B cell (primary cell): ENCODE data around the gene TMEM42. TPM values are rescaled to one million over a fixed set of nuclear protein-coding genes. Genes with fewer than 3 reads are reported as not detected.

Experiments
- ATAC-seq: fragments of 200-7000 bp; cut with Tn5 transposase; one replicate; pipeline ENCODE4 v1.10.0; 2021; ENCODE audit warnings: low read depth, mild to moderate bottlenecking, moderate number of reproducible peaks, moderate library complexity
- CTCF ChIA-PET: fragments of 350-600 bp; sonication (Branson Sonifier 250); formaldehyde crosslinking; loops from one replicate; lab custom pipeline; 2021; ENCODE audit warnings: antibody characterized with exemption, inconsistent platforms; lab: Charles Lee
- POLR2A ChIA-PET: fragments of 350-600 bp; sonication (Branson Sonifier 250); formaldehyde crosslinking; loops from one replicate; lab custom pipeline; 2021; ENCODE audit warnings: antibody characterized with exemption; lab: Charles Lee
- DNase-seq: peaks from one replicate; pipeline ENCODE4 v3.0.0; 2013
- H2AFZ ChIP-seq: 2 replicates; pipeline ENCODE4 v1.6.1; 2012; ENCODE audit warnings: mild to moderate bottlenecking, low read depth, low read length; ENCODE audit not compliant: insufficient read depth, poor library complexity, severe bottlenecking
- H3K27ac ChIP-seq, 2 donors: 1 replicate in 1 of 2; 2 replicates in 1 of 2; pipeline ENCODE4 v1.5.1; 2012 to 2013; ENCODE audit warnings: low read length in 2 of 2, mild to moderate bottlenecking in 2 of 2, moderate library complexity in 1 of 2
- H3K27me3 ChIP-seq, 4 experiments: fragments of 200-600 bp in 1 of 4; sonication (generic) in 1 of 4; replicated peaks in 1 of 4; 1 replicate in 2 of 4; 2 replicates in 2 of 4; pipeline versions ENCODE4 v1.6.1 to v1.7.0; 2013 to 2016; ENCODE audit warnings: low read length in 3 of 4, mild to moderate bottlenecking in 2 of 4, mixed read lengths in 1 of 4, moderate library complexity in 1 of 4; ENCODE audit not compliant: insufficient read depth in 4 of 4, control insufficient read depth in 3 of 4; ENCODE audit errors: control extremely low read depth in 1 of 4
- H3K36me3 ChIP-seq, 2 experiments: replicated peaks in 1 of 2; 1 replicate in 1 of 2; 2 replicates in 1 of 2; pipeline versions ENCODE4 v1.6.1 to v1.7.1; 2013; ENCODE audit warnings: low read length in 1 of 2; ENCODE audit not compliant: insufficient read depth in 2 of 2, control insufficient read depth in 1 of 2; ENCODE audit errors: control extremely low read depth in 1 of 2, extremely low read depth in 1 of 2
- H3K4me1 ChIP-seq, 2 donors: fragments of 200-600 bp in 1 of 2; sonication (generic) in 1 of 2; 1 replicate in 1 of 2; 2 replicates in 1 of 2; pipeline versions ENCODE4 v1.5.1 to v1.6.1; 2013 to 2017; ENCODE audit warnings: low read length in 2 of 2; ENCODE audit not compliant: control insufficient read depth in 2 of 2, insufficient read depth in 2 of 2
- H3K4me2 ChIP-seq: replicated peaks from 2 replicates; pipeline ENCODE3; 2012; ENCODE audit warnings: mild to moderate bottlenecking, low read depth, low read length; ENCODE audit not compliant: poor library complexity, severe bottlenecking
- H3K4me3 ChIP-seq, 5 experiments: fragments of 200-600 bp in 1 of 5; sonication (generic) in 1 of 5; 1 replicate in 3 of 5; 2 replicates in 2 of 5; pipeline versions ENCODE4 v1.5.1 to v1.7.0; 2011 to 2016; ENCODE audit warnings: low read length in 4 of 5, mild to moderate bottlenecking in 4 of 5, low read depth in 2 of 5, control low read depth in 1 of 5, moderate library complexity in 1 of 5; ENCODE audit not compliant: insufficient read depth in 1 of 5; ENCODE audit errors: control extremely low read depth in 1 of 5, extremely low read depth in 1 of 5
- H3K79me2 ChIP-seq: fragments of 200-600 bp; sonication (generic); one replicate; pipeline ENCODE4 v1.6.0; 2016; ENCODE audit warnings: low read length; ENCODE audit not compliant: control insufficient read depth, insufficient read depth
- H3K9ac ChIP-seq: fragments of 200-600 bp; sonication (generic); 2 replicates; pipeline ENCODE4 v1.6.1; 2017; ENCODE audit warnings: mild to moderate bottlenecking, low read length, moderate library complexity
- H3K9me3 ChIP-seq, 3 donors: one replicate each; pipeline versions ENCODE4 v1.6.1 to v1.7.1; 2013; ENCODE audit warnings: low read length in 2 of 3; ENCODE audit not compliant: control insufficient read depth in 2 of 3, insufficient read depth in 1 of 3; ENCODE audit errors: control extremely low read depth in 1 of 3
- H4K20me1 ChIP-seq: 2 replicates; pipeline ENCODE4 v1.6.0; 2012; ENCODE audit warnings: mild to moderate bottlenecking, low read length; ENCODE audit not compliant: insufficient read depth, control insufficient read depth, poor library complexity, severe bottlenecking
- H3K27ac Mint-ChIP-seq: one replicate; pipeline ENCODE4 v1.8.0; 2021; ENCODE audit warnings: mixed read lengths
- H3K27me3 Mint-ChIP-seq: one replicate; pipeline ENCODE4 v1.8.0; 2021; ENCODE audit warnings: mixed read lengths
- H3K4me1 Mint-ChIP-seq: one replicate; pipeline ENCODE4 v1.8.0; 2021; ENCODE audit warnings: mixed read lengths
- H3K4me3 Mint-ChIP-seq: one replicate; pipeline ENCODE4 v1.8.0; 2021; ENCODE audit warnings: mixed read lengths
- H3K9me3 Mint-ChIP-seq: one replicate; pipeline ENCODE4 v1.8.0; 2022; ENCODE audit warnings: mixed read lengths; ENCODE audit not compliant: insufficient read depth
- EZH2 ChIP-seq: IDR thresholded peaks from 2 replicates; pipeline ENCODE4 v1.6.1; 2012; ENCODE audit warnings: borderline replicate concordance, low read depth, mild to moderate bottlenecking, moderate library complexity, low read length; ENCODE audit not compliant: insufficient read depth, poor library complexity, severe bottlenecking
- WGBS: methylation state at CpG from one replicate; pipeline ENCODE4 v1.1.5; 2013; ENCODE audit warnings: missing lambda C conversion rate; ENCODE audit not compliant: insufficient coverage; 5-methylcytosine and 5-hydroxymethylcytosine counted together
- intact Hi-C: fragments of 100-400 bp; cut with micrococcal nuclease; formaldehyde crosslinking; loops from one replicate; pipeline ENCODE4 v1.10.0; 2022
- polyA plus RNA-seq: library from polyadenylated mRNA; depleted of rRNA; stranded (reverse); fragments of >200 nt; gene quantifications from 2 replicates; pipeline ENCODE4 v1.2.3, GENCODE V29; 2012
- total RNA-seq, 2 donors: library from RNA; stranded (reverse); fragments of 120-200 nt in 1 of 2; gene quantifications; 1 replicate in 1 of 2; 2 replicates in 1 of 2; pipeline versions ENCODE4 v1.2.3 to v1.2.4, GENCODE V29; 2013 to 2022
- TF ChIP-seq, protein P1 (sequence below): fragments of 200-600 bp; IDR thresholded peaks from one replicate; pipeline ENCODE4 v1.8.0; 2022; ENCODE audit warnings: antibody characterized with exemption, mild to moderate bottlenecking

Gene TMEM42
- total and polyA plus RNA-seq, 2 donors (not counting 1 experiment from before 2014, with no cell fraction given): 22.6 to 32.4 TPM

DNA sequence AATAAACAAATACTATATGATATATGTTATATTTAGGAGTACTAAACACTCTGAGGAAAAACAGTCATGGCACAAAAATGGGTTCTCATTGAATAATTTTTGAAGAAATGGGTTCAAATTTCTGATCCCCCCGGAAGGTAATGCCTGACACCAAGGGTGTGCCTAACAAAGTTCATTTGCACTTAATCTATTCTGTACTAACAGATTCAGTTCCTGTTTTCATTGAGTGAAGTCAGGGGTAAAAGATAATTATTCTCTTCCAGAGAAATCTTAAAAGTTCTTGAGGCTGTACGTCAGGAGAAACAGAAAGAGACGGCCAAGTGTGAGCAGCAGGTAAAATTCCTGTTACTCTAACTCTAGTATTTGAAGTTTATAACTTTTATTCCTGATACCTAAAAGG lies 34.5 kb upstream of the TMEM42 start:
- H4K20me1 ChIP-seq: no peaks in the 10 kb centered on the region
- no peak overlapping the region for H3K9ac ChIP-seq
- Mint-ChIP-seq H3K4me3 (no peak overlapping the region), H3K4me1 (peaks cover 7% of the 10 kb centered on the region), H3K27ac (no peak overlapping the region), H3K9me3 (no peaks in the 10 kb centered on the region), H3K27me3 (no peaks in the 10 kb centered on the region)
- WGBS: no CpG with 5 or more reads among the region's 3 CpGs
- H3K4me3 ChIP-seq: no peak overlapping the region
- H3K9me3 ChIP-seq: no peaks in the 10 kb centered on the region
- peak overlapping the region; percentile 18 for H2AFZ ChIP-seq
- ChIA-PET POLR2A (no interaction called here), CTCF (no interaction called here)
- ATAC-seq: no peak
- H3K27me3 ChIP-seq: no peaks in the 10 kb centered on the region
- intact Hi-C loops: no loop called here
- H3K79me2 ChIP-seq: no peaks in the 10 kb centered on the region
- H3K4me2 ChIP-seq: no peak overlapping the region
- H3K4me1 ChIP-seq: peaks cover 0 to 4% of the 10 kb centered on the region in 2 donors
- no peak for DNase-seq
- no peak for TF ChIP-seq EZH2
- TF ChIP-seq, protein P1, sequence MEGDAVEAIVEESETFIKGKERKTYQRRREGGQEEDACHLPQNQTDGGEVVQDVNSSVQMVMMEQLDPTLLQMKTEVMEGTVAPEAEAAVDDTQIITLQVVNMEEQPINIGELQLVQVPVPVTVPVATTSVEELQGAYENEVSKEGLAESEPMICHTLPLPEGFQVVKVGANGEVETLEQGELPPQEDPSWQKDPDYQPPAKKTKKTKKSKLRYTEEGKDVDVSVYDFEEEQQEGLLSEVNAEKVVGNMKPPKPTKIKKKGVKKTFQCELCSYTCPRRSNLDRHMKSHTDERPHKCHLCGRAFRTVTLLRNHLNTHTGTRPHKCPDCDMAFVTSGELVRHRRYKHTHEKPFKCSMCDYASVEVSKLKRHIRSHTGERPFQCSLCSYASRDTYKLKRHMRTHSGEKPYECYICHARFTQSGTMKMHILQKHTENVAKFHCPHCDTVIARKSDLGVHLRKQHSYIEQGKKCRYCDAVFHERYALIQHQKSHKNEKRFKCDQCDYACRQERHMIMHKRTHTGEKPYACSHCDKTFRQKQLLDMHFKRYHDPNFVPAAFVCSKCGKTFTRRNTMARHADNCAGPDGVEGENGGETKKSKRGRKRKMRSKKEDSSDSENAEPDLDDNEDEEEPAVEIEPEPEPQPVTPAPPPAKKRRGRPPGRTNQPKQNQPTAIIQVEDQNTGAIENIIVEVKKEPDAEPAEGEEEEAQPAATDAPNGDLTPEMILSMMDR: no peak
- H3K36me3 ChIP-seq: peaks cover 0 to 5% of the 10 kb centered on the region in 2 experiments
- H3K27ac ChIP-seq: no peak overlapping the region

GRCh38 chr3:44831232-44831631 lies 30.5 kb upstream of the TMEM42 start:
- Histone ChIP-seq H2AFZ (no peak overlapping the region), H3K79me2 (no peaks in the 10 kb centered on the region), H3K4me3 (no peak overlapping the region), H3K27ac (no peak overlapping the region), H4K20me1 (no peaks in the 10 kb centered on the region), H3K9me3 (peaks cover 0 to 7% (median 6%) of the 10 kb centered on the region in 3 donors), H3K4me2 (no peak overlapping the region), H3K4me1 (peaks cover 0 to 4% of the 10 kb centered on the region in 2 donors), H3K27me3 (no peaks in the 10 kb centered on the region), H3K36me3 (peaks cover 0 to 5% of the 10 kb centered on the region in 2 experiments), H3K9ac (no peak overlapping the region)
- peaks cover 7% of the 10 kb centered on the region for H3K4me1 Mint-ChIP-seq
- H3K27ac Mint-ChIP-seq: no peak overlapping the region
- H3K9me3 Mint-ChIP-seq: peaks cover 4% of the 10 kb centered on the region
- ChIA-PET POLR2A (no interaction called here), CTCF (no interaction called here)
- intact Hi-C loops: no loop called here
- DNase-seq: no peak
- TF ChIP-seq, protein P1: no peak
- TF ChIP-seq EZH2: no peak
- no peak overlapping the region for H3K4me3 Mint-ChIP-seq
- no peaks in the 10 kb centered on the region for H3K27me3 Mint-ChIP-seq
- no CpG with 5 or more reads among the region's 5 CpGs for WGBS
- no peak for ATAC-seq
